ENCODE measurements around the gene DGKH. TPM values are rescaled to one million over a fixed set of nuclear protein-coding genes. Genes with fewer than 3 reads are reported as not detected.

Gene DGKH
- total RNA-seq, 4 donors from 2014 or later, result 5.7 to 24.0 (median 15.0) TPM

DNA sequence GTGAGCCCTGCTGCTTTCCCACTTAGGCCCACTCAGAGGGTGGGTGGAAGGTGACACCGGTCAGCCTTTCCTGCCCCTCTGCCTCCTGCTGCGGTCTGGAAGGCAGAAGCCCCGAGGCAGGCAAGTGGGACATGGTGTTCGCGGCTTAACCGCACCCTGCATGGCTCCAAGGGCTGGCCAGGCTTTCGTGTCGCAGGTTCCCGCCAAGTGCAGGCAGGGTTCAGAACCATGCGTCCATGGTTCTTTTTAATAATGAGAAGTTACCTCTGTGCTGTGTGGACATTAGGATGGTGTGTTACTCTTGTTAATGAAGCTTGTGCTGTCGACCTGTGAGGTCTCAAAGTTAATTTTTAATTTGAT lies 986 bp downstream of the DGKH start:
- Histone ChIP-seq H3K27me3 (no peaks in the 10 kb centered on the region), H3K9me3 (no peaks in the 10 kb centered on the region), H3K4me3 (peak overlapping the region; percentile 75 to 98 (median 84)), H3K36me3 (no peaks in the 10 kb centered on the region), H3K4me1 (peaks cover 0 to 22% (median 9%) of the 10 kb centered on the region in 3 donors), H3K27ac (peak overlapping the region; percentile 71 to 97 (median 94))
- TF ChIP-seq, protein P1, sequence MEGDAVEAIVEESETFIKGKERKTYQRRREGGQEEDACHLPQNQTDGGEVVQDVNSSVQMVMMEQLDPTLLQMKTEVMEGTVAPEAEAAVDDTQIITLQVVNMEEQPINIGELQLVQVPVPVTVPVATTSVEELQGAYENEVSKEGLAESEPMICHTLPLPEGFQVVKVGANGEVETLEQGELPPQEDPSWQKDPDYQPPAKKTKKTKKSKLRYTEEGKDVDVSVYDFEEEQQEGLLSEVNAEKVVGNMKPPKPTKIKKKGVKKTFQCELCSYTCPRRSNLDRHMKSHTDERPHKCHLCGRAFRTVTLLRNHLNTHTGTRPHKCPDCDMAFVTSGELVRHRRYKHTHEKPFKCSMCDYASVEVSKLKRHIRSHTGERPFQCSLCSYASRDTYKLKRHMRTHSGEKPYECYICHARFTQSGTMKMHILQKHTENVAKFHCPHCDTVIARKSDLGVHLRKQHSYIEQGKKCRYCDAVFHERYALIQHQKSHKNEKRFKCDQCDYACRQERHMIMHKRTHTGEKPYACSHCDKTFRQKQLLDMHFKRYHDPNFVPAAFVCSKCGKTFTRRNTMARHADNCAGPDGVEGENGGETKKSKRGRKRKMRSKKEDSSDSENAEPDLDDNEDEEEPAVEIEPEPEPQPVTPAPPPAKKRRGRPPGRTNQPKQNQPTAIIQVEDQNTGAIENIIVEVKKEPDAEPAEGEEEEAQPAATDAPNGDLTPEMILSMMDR (IDR thresholded peaks at IDR 0.05), result no peak
- no peak for TF ChIP-seq POLR2A (IDR thresholded peaks at IDR 0.05)
- DNase-seq, result no peak
- 5 to 13% methylated on average over 7 of the region's 11 CpGs for WGBS, 2 donors
- intact Hi-C loops (cut with DNase I), result loop anchor here (10.0 kb wide), 1 partner anchor 85 kb away; the partner anchor contains the start of gene VWA8

DNA sequence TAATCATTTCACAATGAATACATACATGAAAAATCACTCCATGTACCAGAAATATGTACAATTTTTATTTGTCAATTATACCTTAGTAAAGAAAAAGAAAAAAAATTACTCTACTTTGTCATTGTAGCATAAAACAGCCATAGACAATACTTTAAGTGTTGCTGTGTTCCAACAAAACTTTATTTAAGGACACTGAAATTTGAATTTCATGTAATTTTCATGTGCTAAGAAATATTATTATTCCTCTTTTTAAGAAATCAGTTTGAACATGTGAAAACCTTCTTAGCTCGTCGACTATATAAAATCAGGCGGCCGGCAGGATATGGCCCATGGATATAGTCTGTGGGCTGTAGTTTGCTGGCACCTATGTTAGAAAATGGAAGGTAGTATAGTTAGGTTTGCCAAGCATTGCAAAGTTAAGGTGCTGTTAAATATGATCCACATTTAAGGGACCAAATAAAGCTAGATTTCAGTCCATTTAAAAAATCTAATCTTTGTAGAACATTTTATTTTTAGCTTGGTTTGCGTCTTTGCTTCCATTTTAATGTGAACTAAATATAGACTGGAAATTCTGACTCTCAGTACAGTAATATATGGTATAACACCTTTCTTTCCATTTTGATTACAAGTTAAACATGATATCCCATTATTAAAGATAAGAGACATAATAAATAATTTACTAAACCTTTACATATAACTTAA lies 6.5 kb downstream of the DGKH start:
- DNase-seq, result no peak
- TF ChIP-seq POLR2A (IDR thresholded peaks at IDR 0.05), result no peak
- TF ChIP-seq, protein P1 (IDR thresholded peaks at IDR 0.05), result no peak

GRCh38 chr13:42055500-42056085 lies 7.1 kb downstream of the DGKH start:
- no peak overlapping the region for H3K27ac ChIP-seq
- H3K9me3 ChIP-seq, result no peaks in the 10 kb centered on the region
- WGBS, 2 donors, result 66 to 80% methylated on average over 6 of the region's 6 CpGs
- no peaks in the 10 kb centered on the region for H3K27me3 ChIP-seq
- TF ChIP-seq POLR2A (IDR thresholded peaks at IDR 0.05), result no peak
- TF ChIP-seq, protein P1 (IDR thresholded peaks at IDR 0.05), result no peak
- intact Hi-C loops (cut with DNase I), result no loop called here
- no peak for DNase-seq
- no peak overlapping the region for H3K4me3 ChIP-seq
- H3K36me3 ChIP-seq, result peaks cover 0 to 11% (median 0%) of the 10 kb centered on the region in 3 donors
- H3K4me1 ChIP-seq, result no peaks in the 10 kb centered on the region

More for the DNA sequence above, 6.5 kb downstream of the DGKH start:
- H3K9me3 ChIP-seq, result no peaks in the 10 kb centered on the region
- peaks cover 0 to 2% (median 0%) of the 10 kb centered on the region in 3 donors for H3K4me1 ChIP-seq
- H3K27me3 ChIP-seq, result no peaks in the 10 kb centered on the region
- intact Hi-C loops (cut with DNase I), result no loop called here
- peaks cover 0 to 11% (median 0%) of the 10 kb centered on the region in 3 donors for H3K36me3 ChIP-seq
- 76 to 92% methylated on average over 5 of the region's 5 CpGs for WGBS, 2 donors
- H3K4me3 ChIP-seq, result no peak overlapping the region
- H3K27ac ChIP-seq, result no peak overlapping the region

GRCh38 chr13:42056146-42056545 lies 7.7 kb downstream of the DGKH start:
- TF ChIP-seq, protein P1 (IDR thresholded peaks at IDR 0.05), result no peak
- no peak for TF ChIP-seq POLR2A (IDR thresholded peaks at IDR 0.05)
- Histone ChIP-seq H3K27ac (no peak overlapping the region), H3K4me3 (no peak overlapping the region), H3K4me1 (no peaks in the 10 kb centered on the region), H3K9me3 (no peaks in the 10 kb centered on the region), H3K36me3 (peaks cover 0 to 11% (median 0%) of the 10 kb centered on the region in 3 donors), H3K27me3 (no peaks in the 10 kb centered on the region)
- DNase-seq, result no peak
- intact Hi-C loops (cut with DNase I), result no loop called here
- 82 to 86% methylated on average over 1 of the region's 1 CpG for WGBS, 2 donors

DNA sequence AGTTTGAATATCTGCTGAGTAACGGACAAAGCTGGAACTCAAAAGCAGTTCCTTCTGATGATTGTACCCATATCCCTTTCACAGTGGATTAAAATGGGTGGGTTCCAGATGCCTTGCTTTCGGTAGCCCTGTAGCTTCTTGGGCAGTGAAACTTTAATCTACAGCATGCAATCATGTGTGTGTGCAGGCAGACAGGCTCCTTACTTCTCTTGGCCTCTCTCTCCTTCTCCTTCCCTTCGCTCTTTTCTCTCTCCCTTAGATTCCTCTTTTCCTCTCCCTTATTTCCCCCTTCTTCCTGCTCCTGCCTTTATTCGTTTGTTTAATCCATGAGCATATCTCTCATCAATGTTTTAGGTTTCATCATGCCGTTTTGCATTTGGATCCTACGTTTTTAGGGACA lies 8.1 kb downstream of the DGKH start:
- H3K4me3 ChIP-seq, result no peak overlapping the region
- no peak for DNase-seq
- WGBS, 2 donors, result 83 to 90% methylated on average over 6 of the region's 6 CpGs
- no peaks in the 10 kb centered on the region for H3K9me3 ChIP-seq
- H3K36me3 ChIP-seq, result peaks cover 0 to 11% (median 0%) of the 10 kb centered on the region in 3 donors
- no peak overlapping the region for H3K27ac ChIP-seq
- TF ChIP-seq, protein P1 (IDR thresholded peaks at IDR 0.05), result no peak
- no peak for TF ChIP-seq POLR2A (IDR thresholded peaks at IDR 0.05)
- H3K27me3 ChIP-seq, result no peaks in the 10 kb centered on the region
- intact Hi-C loops (cut with DNase I), result no loop called here
- no peaks in the 10 kb centered on the region for H3K4me1 ChIP-seq
